ENCODE data around the gene LSM4. TPM values are rescaled to one million over a fixed set of nuclear protein-coding genes. Genes with fewer than 3 reads are reported as not detected.

The LSM4 gene
- total RNA-seq, 1 experiment from 2014 or later, result 713 TPM

- no peak overlapping the region for H3K9ac ChIP-seq (ENCODE audit: low read length)
- no peak for ATAC-seq
- H2AFZ ChIP-seq (ENCODE audit: low read length), result no peak overlapping the region
- ChIA-PET CTCF (interaction anchor here (0.5 kb wide), 1 partner anchor 52 kb away, joined by 3 read pairs; no protein-coding TSS in a partner anchor), POLR2A (ENCODE audit: unreplicated experiment) (no interaction called here)
- no peaks in the 10 kb centered on the region for H3F3A ChIP-seq (ENCODE audit: low read length, unreplicated experiment)
- peaks cover 7% of the 10 kb centered on the region for H4K20me1 ChIP-seq (ENCODE audit: low read length)
- no peak for DNase-seq
- no peak overlapping the region for H3K4me2 ChIP-seq (ENCODE audit: low read length)
- H3K36me3 ChIP-seq (ENCODE audit: low read depth, low read length), result no peaks in the 10 kb centered on the region
- intact Hi-C loops (cut with micrococcal nuclease), result loop anchor here (10.0 kb wide), 1 partner anchor 141 kb away; the partner anchor contains the start of gene SSBP4
- H3K79me2 ChIP-seq (ENCODE audit: low read length), result peaks cover 9% of the 10 kb centered on the region
- TF ChIP-seq EZH2phosphoT487 (IDR thresholded peaks at IDR 0.05; ENCODE audit: borderline replicate concordance, low read length) (no peak), CTCF (conservative IDR thresholded peaks at IDR 0.05; ENCODE audit: low read depth, low read length) (no peak), EZH2 (IDR thresholded peaks at IDR 0.05; ENCODE audit: low read length, unreplicated experiment) (no peak)
- peaks cover 17% of the 10 kb centered on the region for H3K4me1 ChIP-seq (ENCODE audit: insufficient read depth, low read length)
- no TSS peak for BruUV-seq (replicated peaks)
- no peaks in the 10 kb centered on the region for H3K9me3 ChIP-seq (ENCODE audit: low read length)
- no peak overlapping the region for H3K4me3 ChIP-seq (ENCODE audit: low read length)
- H3K27ac ChIP-seq (ENCODE audit: low read length), result no peak overlapping the region
- H3K27me3 ChIP-seq (ENCODE audit: low read length), result no peaks in the 10 kb centered on the region
- no peaks in the 10 kb centered on the region for H3K9me2 ChIP-seq (replicated peaks; ENCODE audit: low read length)
Observed at GRCh38 chr19:18273561-18274218, 49.2 kb downstream of the LSM4 start.

- no peaks in the 10 kb centered on the region for H3K27me3 ChIP-seq (ENCODE audit: low read length)
- no peak overlapping the region for H3K27ac ChIP-seq (ENCODE audit: low read length)
- CTCF ChIA-PET, result interaction anchor here (0.6 kb wide), 1 partner anchor 52 kb away, joined by 4 read pairs; the partner anchor contains the start of gene LSM4
- H2AFZ ChIP-seq (ENCODE audit: low read length), result no peak overlapping the region
- no peaks in the 10 kb centered on the region for H3K36me3 ChIP-seq (ENCODE audit: low read depth, low read length)
- POLR2A ChIA-PET (ENCODE audit: unreplicated experiment), result no interaction called here
- H3K9me2 ChIP-seq (replicated peaks; ENCODE audit: low read length), result no peaks in the 10 kb centered on the region
- H3K79me2 ChIP-seq (ENCODE audit: low read length), result no peaks in the 10 kb centered on the region
- H3K9ac ChIP-seq (ENCODE audit: low read length), result no peak overlapping the region
- no peaks in the 10 kb centered on the region for H4K20me1 ChIP-seq (ENCODE audit: low read length)
- no peak overlapping the region for H3K4me2 ChIP-seq (ENCODE audit: low read length)
- no peaks in the 10 kb centered on the region for H3K9me3 ChIP-seq (ENCODE audit: low read length)
- peaks cover 15% of the 10 kb centered on the region for H3K4me1 ChIP-seq (ENCODE audit: insufficient read depth, low read length)
- no peak for TF ChIP-seq CTCF (conservative IDR thresholded peaks at IDR 0.05; ENCODE audit: low read depth, low read length)
- TF ChIP-seq EZH2 (IDR thresholded peaks at IDR 0.05; ENCODE audit: low read length, unreplicated experiment), result no peak
- no peak for TF ChIP-seq EZH2phosphoT487 (IDR thresholded peaks at IDR 0.05; ENCODE audit: borderline replicate concordance, low read length)
- intact Hi-C loops (cut with micrococcal nuclease), result loop anchor here (10.0 kb wide), 1 partner anchor 143 kb away; the partner anchor contains the start of gene SSBP4
- no peak for ATAC-seq
- no TSS peak for BruUV-seq (replicated peaks)
- no peak overlapping the region for H3K4me3 ChIP-seq (ENCODE audit: low read length)
- no peaks in the 10 kb centered on the region for H3F3A ChIP-seq (ENCODE audit: low read length, unreplicated experiment)
- no peak for DNase-seq
Observed at GRCh38 chr19:18271433-18271841, 51.4 kb downstream of the LSM4 start.

GRCh38 chr19:18270326-18270725 lies 52.5 kb downstream of the LSM4 start:
- TF ChIP-seq CTCF (conservative IDR thresholded peaks at IDR 0.05; ENCODE audit: low read depth, low read length), result no peak
- no peak for TF ChIP-seq EZH2 (IDR thresholded peaks at IDR 0.05; ENCODE audit: low read length, unreplicated experiment)
- TF ChIP-seq EZH2phosphoT487 (IDR thresholded peaks at IDR 0.05; ENCODE audit: borderline replicate concordance, low read length), result no peak
- ChIA-PET POLR2A (ENCODE audit: unreplicated experiment) (no interaction called here), CTCF (interaction anchor here (0.7 kb wide), 1 partner anchor 67 kb away, joined by 7 read pairs; no protein-coding TSS in a partner anchor)
- no peaks in the 10 kb centered on the region for H3K9me2 ChIP-seq (replicated peaks; ENCODE audit: low read length)
- no peaks in the 10 kb centered on the region for H4K20me1 ChIP-seq (ENCODE audit: low read length)
- no peaks in the 10 kb centered on the region for H3F3A ChIP-seq (ENCODE audit: low read length, unreplicated experiment)
- ATAC-seq (no peak), DNase-seq (no peak)
- H3K4me1 ChIP-seq (ENCODE audit: insufficient read depth, low read length), result peaks cover 11% of the 10 kb centered on the region
- H3K9me3 ChIP-seq (ENCODE audit: low read length), result no peaks in the 10 kb centered on the region
- H3K4me2 ChIP-seq (ENCODE audit: low read length), result no peak overlapping the region
- no peak overlapping the region for H3K27ac ChIP-seq (ENCODE audit: low read length)
- no peak overlapping the region for H3K4me3 ChIP-seq (ENCODE audit: low read length)
- no peak overlapping the region for H3K9ac ChIP-seq (ENCODE audit: low read length)
- no peaks in the 10 kb centered on the region for H3K27me3 ChIP-seq (ENCODE audit: low read length)
- H3K36me3 ChIP-seq (ENCODE audit: low read depth, low read length), result no peaks in the 10 kb centered on the region
- no peak overlapping the region for H2AFZ ChIP-seq (ENCODE audit: low read length)
- no peaks in the 10 kb centered on the region for H3K79me2 ChIP-seq (ENCODE audit: low read length)
- BruUV-seq (replicated peaks), result no TSS peak
- intact Hi-C loops (cut with micrococcal nuclease), result loop anchor here (10.0 kb wide), 1 partner anchor 144 kb away; the partner anchor contains the start of gene SSBP4

Data from PC-3 (cell line).